Keratinocyte (primary cell): ENCODE results near the gene SPP2.

ENCODE experiments used
- CTCF ChIP-seq, 3 experiments: IDR thresholded peaks in 1 of 3; conservative IDR thresholded peaks in 1 of 3; optimal IDR thresholded peaks in 1 of 3; 2 replicates in 2 of 3; 3 replicates in 1 of 3; pipeline versions ENCODE3 to v1.5.1; 2011; ENCODE audit warnings: low read length in 3 of 3, mild to moderate bottlenecking in 3 of 3, moderate library complexity in 2 of 3, control low read depth in 1 of 3, inconsistent platforms in 1 of 3; ENCODE audit not compliant: insufficient read depth in 2 of 3; ENCODE audit errors: extremely low read depth in 1 of 3
- EZH2 ChIP-seq: IDR thresholded peaks from one replicate; pipeline ENCODE4 v1.6.1; 2012; ENCODE audit warnings: inconsistent platforms, mild to moderate bottlenecking, low read length, moderate library complexity

DNA sequence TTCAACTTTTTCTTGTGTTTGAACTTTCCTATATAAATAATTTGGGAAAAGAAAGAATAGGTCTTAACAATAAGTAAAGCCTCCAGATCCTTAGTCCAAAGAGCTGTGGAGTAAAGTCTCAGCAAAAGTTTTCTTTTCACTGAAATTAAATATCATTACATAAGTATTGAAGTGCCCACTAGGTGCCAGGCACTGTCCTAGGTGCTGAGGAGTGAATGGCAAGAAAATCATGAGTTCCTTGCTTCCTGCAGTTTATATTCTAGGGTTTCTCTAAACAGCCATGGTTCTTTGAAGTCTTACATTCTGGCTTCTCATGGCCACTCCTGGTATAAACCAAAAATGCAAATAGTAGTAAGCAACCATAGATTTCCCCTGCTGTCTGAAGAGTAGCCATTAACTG lies 59.7 kb downstream of the SPP2 start:
- TF ChIP-seq CTCF (optimal IDR thresholded peaks at IDR 0.05 in 1 of 3, IDR thresholded peaks at IDR 0.05 in 1 of 3, conservative IDR thresholded peaks at IDR 0.05 in 1 of 3; ENCODE audit: extremely low read depth in 1 of 3, insufficient read depth in 2 of 3, low read length in 3 of 3) (no peak), EZH2 (no peak)
